Activated CD8-positive, alpha-beta T cell treated with anti-CD3 and anti-CD28 coated beads, Interleukin-2, amount 10 ng/mL, durations not matched to agents 7 days and 5 days (primary cell): ENCODE measurements around the gene NRP2. TPM values are rescaled to one million over a fixed set of nuclear protein-coding genes. Genes with fewer than 3 reads are reported as not detected.

Source experiments
- ATAC-seq: fragments of 150-1000 bp; cut with Tn5 transposase; one replicate; pipeline ENCODE4 v1.10.0; 2021; ENCODE audit warnings: moderate library complexity
- CTCF ChIA-PET: fragments of 350-600 bp; sonication (Branson Sonifier 250); formaldehyde crosslinking; loops from one replicate; lab custom pipeline; 2021; ENCODE audit warnings: antibody characterized with exemption; lab: Charles Lee
- POLR2A ChIA-PET: fragments of 350-600 bp; sonication (Branson Sonifier 250); formaldehyde crosslinking; loops from one replicate; lab custom pipeline; 2021; ENCODE audit warnings: antibody characterized with exemption; lab: Charles Lee
- DNase-seq: peaks from one replicate; pipeline ENCODE4 v3.0.0-alpha.2; 2020
- H3K27ac Mint-ChIP-seq: one replicate; pipeline ENCODE4 v1.8.0; 2021; ENCODE audit warnings: mild to moderate bottlenecking, mixed read lengths
- H3K27me3 Mint-ChIP-seq: one replicate; pipeline ENCODE4 v1.8.0; 2021; ENCODE audit warnings: low read depth, mixed read lengths
- H3K36me3 Mint-ChIP-seq: one replicate; pipeline ENCODE4 v1.8.0; 2021; ENCODE audit warnings: low read depth, mixed read lengths
- H3K4me1 Mint-ChIP-seq: one replicate; pipeline ENCODE4 v1.8.0; 2021; ENCODE audit warnings: low read depth, mixed read lengths
- H3K4me3 Mint-ChIP-seq: one replicate; pipeline ENCODE4 v1.8.0; 2021; ENCODE audit warnings: mild to moderate bottlenecking, mixed read lengths
- H3K9me3 Mint-ChIP-seq: one replicate; pipeline ENCODE4 v1.8.0; 2022; ENCODE audit warnings: mixed read lengths; ENCODE audit not compliant: insufficient read depth
- total RNA-seq, 2 experiments: library from RNA; stranded (reverse); gene quantifications; one replicate each; pipeline ENCODE4 v1.2.3, GENCODE V29; 2021

Gene NRP2
- total RNA-seq, 2 experiments from 2014 or later: 4.0 to 4.2 TPM

DNA sequence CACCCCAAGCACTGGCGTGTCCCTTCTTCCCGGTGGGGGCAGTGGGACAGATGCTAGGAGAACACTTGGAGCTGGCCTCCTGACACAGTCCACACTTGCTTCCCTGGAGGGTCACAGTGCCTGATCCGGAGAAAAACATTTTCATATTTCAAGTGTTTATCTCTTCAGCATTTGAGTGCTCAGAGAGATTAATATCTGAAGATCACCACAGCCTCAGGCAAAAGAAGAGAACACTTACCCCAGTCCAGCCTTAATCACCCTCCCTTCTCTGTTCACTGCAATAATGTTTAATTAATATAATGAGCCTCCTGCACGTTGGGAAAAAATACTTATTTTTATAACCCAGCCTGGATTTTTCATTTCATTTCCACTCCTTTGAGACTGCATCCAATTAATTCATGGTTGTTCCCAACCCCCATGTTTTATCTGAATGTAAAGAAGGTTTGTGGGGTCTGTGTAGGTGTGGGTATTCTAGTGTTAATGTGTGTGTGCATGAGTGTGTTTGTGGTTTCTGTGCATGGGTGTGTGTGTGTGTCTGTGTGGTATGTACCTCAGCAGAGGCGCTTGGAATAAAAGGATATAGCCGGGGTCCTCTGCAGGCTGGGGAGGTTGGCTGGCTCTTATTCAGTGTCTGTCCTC lies 72.1 kb downstream of the NRP2 start:
- CTCF ChIA-PET: no interaction called here
- DNase-seq (no peak), ATAC-seq (no peak)
- Mint-ChIP-seq H3K4me3 (no peak overlapping the region), H3K4me1 (no peaks in the 10 kb centered on the region), H3K27me3 (peaks cover 22% of the 10 kb centered on the region), H3K27ac (no peak overlapping the region), H3K36me3 (no peaks in the 10 kb centered on the region), H3K9me3 (no peaks in the 10 kb centered on the region)
- POLR2A ChIA-PET: no interaction called here

- H3K4me1 Mint-ChIP-seq: no peaks in the 10 kb centered on the region
- no peak overlapping the region for H3K27ac Mint-ChIP-seq
- no peak overlapping the region for H3K4me3 Mint-ChIP-seq
- H3K9me3 Mint-ChIP-seq: no peaks in the 10 kb centered on the region
- ChIA-PET CTCF (no interaction called here), POLR2A (no interaction called here)
- H3K36me3 Mint-ChIP-seq: no peaks in the 10 kb centered on the region
- peaks cover 22% of the 10 kb centered on the region for H3K27me3 Mint-ChIP-seq
- DNase-seq: no peak
- ATAC-seq: no peak
These were observed 72.6 kb downstream of the NRP2 start for GRCh38 chr2:205754924-205755321.

- H3K27me3 Mint-ChIP-seq: peaks cover 17% of the 10 kb centered on the region
- ATAC-seq (no peak), DNase-seq (no peak)
- no peaks in the 10 kb centered on the region for H3K36me3 Mint-ChIP-seq
- ChIA-PET CTCF (no interaction called here), POLR2A (no interaction called here)
- H3K27ac Mint-ChIP-seq: no peak overlapping the region
- H3K4me1 Mint-ChIP-seq: no peaks in the 10 kb centered on the region
- H3K4me3 Mint-ChIP-seq: no peak overlapping the region
- H3K9me3 Mint-ChIP-seq: no peaks in the 10 kb centered on the region
These were observed 73.6 kb downstream of the NRP2 start for GRCh38 chr2:205755923-205756322.

GRCh38 chr2:205757271-205757670 lies 75.0 kb downstream of the NRP2 start:
- H3K36me3 Mint-ChIP-seq: no peaks in the 10 kb centered on the region
- ATAC-seq: no peak
- ChIA-PET POLR2A (no interaction called here), CTCF (interaction anchor here (1.5 kb wide), 1 partner anchor 10 kb away, joined by 5 read pairs; no protein-coding TSS in a partner anchor)
- H3K4me1 Mint-ChIP-seq: no peaks in the 10 kb centered on the region
- H3K27me3 Mint-ChIP-seq: peaks cover 19% of the 10 kb centered on the region
- DNase-seq: no peak
- no peaks in the 10 kb centered on the region for H3K9me3 Mint-ChIP-seq
- H3K4me3 Mint-ChIP-seq: no peak overlapping the region
- no peak overlapping the region for H3K27ac Mint-ChIP-seq

DNA sequence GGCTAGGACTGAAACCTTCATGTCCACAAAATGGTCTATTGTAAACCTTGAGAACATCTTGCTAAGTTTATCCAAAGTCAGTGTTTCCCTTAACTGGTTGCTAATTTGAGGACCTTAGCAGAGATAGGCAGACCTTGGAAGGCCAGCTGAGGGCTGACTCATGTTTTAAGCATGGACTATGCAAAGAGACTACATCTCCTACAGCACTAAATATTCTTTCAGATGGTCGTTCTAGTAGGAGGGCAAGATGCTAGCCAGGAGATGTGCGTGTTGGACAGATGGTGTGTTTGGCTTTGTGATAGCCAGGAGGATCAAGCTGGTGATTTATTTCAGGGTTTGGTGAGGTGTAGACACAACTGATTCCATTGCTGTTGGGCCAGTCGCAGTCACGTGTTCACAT lies 75.8 kb downstream of the NRP2 start:
- Mint-ChIP-seq H3K27ac (no peak overlapping the region), H3K36me3 (no peaks in the 10 kb centered on the region), H3K9me3 (no peaks in the 10 kb centered on the region), H3K27me3 (peaks cover 16% of the 10 kb centered on the region), H3K4me3 (no peak overlapping the region), H3K4me1 (no peaks in the 10 kb centered on the region)
- ChIA-PET CTCF (interaction anchor here (1.5 kb wide), 1 partner anchor 10 kb away, joined by 5 read pairs; no protein-coding TSS in a partner anchor), POLR2A (no interaction called here)
- ATAC-seq (no peak), DNase-seq (no peak)

DNA sequence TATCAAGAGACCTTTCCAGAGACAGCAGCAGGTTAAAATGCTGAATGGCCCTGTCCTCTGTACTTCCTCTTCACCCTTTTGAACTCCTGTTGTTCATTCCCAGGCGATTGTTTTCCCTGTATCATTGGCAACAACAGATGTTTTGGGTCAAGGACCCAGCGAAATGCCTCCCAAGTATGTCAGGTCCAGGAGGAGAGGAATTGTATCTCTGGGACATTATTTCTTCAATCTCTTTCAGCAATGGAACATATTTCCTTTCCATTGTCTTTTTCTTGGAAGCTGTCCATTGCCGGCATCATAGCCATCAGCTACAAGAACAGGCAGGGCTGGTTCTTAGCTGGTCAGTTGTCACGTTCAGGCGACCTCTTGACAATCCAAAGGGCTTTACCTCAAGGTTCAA lies 76.2 kb downstream of the NRP2 start:
- DNase-seq: no peak
- ChIA-PET POLR2A (no interaction called here), CTCF (no interaction called here)
- no peaks in the 10 kb centered on the region for H3K36me3 Mint-ChIP-seq
- no peaks in the 10 kb centered on the region for H3K4me1 Mint-ChIP-seq
- H3K4me3 Mint-ChIP-seq: no peak overlapping the region
- peaks cover 16% of the 10 kb centered on the region for H3K27me3 Mint-ChIP-seq
- H3K27ac Mint-ChIP-seq: no peak overlapping the region
- no peak for ATAC-seq
- no peaks in the 10 kb centered on the region for H3K9me3 Mint-ChIP-seq

DNA sequence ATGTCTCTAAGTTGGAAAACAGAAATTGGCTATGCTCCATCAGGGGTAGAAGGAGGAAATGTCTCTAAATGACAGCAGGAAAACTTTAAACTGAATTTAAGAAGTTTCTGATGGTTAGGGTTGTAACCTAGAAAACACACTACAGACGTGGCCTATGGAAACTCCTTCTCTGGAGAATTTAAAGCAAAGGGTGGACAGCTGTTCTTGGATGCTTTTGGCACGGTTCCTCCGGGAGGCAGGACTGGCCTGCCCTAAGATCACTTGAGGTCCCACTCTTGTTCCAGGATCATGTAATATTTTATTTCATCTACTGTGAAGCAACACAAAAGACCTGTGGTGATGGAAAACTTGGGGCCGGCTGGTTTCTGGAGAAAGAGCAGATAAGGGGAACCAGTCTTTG lies 77.0 kb downstream of the NRP2 start:
- H3K27ac Mint-ChIP-seq: no peak overlapping the region
- H3K36me3 Mint-ChIP-seq: no peaks in the 10 kb centered on the region
- H3K4me1 Mint-ChIP-seq: no peaks in the 10 kb centered on the region
- DNase-seq: no peak
- ChIA-PET POLR2A (no interaction called here), CTCF (no interaction called here)
- H3K9me3 Mint-ChIP-seq: no peaks in the 10 kb centered on the region
- H3K27me3 Mint-ChIP-seq: peaks cover 16% of the 10 kb centered on the region
- H3K4me3 Mint-ChIP-seq: no peak overlapping the region
- ATAC-seq: no peak

- Mint-ChIP-seq H3K4me1 (no peaks in the 10 kb centered on the region), H3K9me3 (no peaks in the 10 kb centered on the region), H3K4me3 (no peak overlapping the region), H3K27me3 (peaks cover 17% of the 10 kb centered on the region), H3K27ac (no peak overlapping the region), H3K36me3 (no peaks in the 10 kb centered on the region)
- DNase-seq (no peak), ATAC-seq (no peak)
- CTCF ChIA-PET: no interaction called here
- POLR2A ChIA-PET: no interaction called here
These were observed 77.4 kb downstream of the NRP2 start for GRCh38 chr2:205759732-205760131.

GRCh38 chr2:205760157-205760556 lies 77.9 kb downstream of the NRP2 start:
- no peak overlapping the region for H3K4me3 Mint-ChIP-seq
- no peaks in the 10 kb centered on the region for H3K4me1 Mint-ChIP-seq
- ChIA-PET POLR2A (no interaction called here), CTCF (no interaction called here)
- no peaks in the 10 kb centered on the region for H3K9me3 Mint-ChIP-seq
- H3K36me3 Mint-ChIP-seq: no peaks in the 10 kb centered on the region
- DNase-seq (no peak), ATAC-seq (no peak)
- no peak overlapping the region for H3K27ac Mint-ChIP-seq
- peaks cover 19% of the 10 kb centered on the region for H3K27me3 Mint-ChIP-seq

DNA sequence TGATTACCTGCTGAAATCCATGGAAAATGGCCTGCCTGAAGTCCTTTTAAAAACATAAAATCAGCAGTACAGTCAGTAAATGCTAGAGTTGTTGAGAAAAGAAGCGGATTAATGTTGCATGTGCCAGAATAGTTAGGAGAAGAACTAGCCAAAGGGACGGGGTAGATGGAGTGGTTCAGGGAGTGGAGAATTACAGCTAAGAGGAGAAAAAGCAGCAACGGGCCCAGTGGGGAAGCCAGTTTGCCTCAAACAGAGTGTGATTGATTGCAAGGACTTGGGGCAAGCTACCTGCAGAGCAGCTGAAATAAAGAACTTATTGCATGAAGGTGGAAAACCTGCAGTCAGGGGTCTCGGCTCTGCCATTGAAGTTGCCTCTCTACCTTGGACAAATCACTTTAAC lies 79.1 kb downstream of the NRP2 start:
- peaks cover 24% of the 10 kb centered on the region for H3K27me3 Mint-ChIP-seq
- no peak overlapping the region for H3K27ac Mint-ChIP-seq
- no peaks in the 10 kb centered on the region for H3K9me3 Mint-ChIP-seq
- ChIA-PET CTCF (interaction anchor here (1.2 kb wide), 1 partner anchor 49 kb away, joined by 3 read pairs; no protein-coding TSS in a partner anchor), POLR2A (no interaction called here)
- DNase-seq (no peak), ATAC-seq (no peak)
- H3K36me3 Mint-ChIP-seq: no peaks in the 10 kb centered on the region
- H3K4me1 Mint-ChIP-seq: no peaks in the 10 kb centered on the region
- H3K4me3 Mint-ChIP-seq: no peak overlapping the region

DNA sequence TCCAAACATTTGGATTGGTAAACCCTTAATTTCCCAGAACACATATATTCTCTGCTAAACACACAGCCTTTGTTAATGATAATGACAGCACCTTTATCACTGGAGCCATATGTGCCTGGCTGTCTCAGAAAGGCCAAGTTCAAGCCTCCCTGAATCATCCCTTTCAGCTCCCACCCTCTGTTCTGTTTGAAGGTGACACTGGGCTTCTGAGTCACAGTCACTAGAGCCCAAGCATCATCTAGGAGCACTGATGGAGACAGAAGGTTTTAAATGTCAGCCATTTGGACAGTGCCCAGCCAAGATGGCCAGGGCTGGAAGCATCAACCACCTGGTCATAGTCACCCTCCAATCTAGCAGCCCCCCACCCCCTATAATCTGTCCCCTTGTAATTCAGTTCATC lies 80.6 kb downstream of the NRP2 start:
- Mint-ChIP-seq H3K4me1 (no peaks in the 10 kb centered on the region), H3K27me3 (peaks cover 17% of the 10 kb centered on the region), H3K9me3 (no peaks in the 10 kb centered on the region), H3K4me3 (no peak overlapping the region), H3K27ac (no peak overlapping the region), H3K36me3 (no peaks in the 10 kb centered on the region)
- DNase-seq (no peak), ATAC-seq (no peak)
- CTCF ChIA-PET: no interaction called here
- POLR2A ChIA-PET: no interaction called here

DNA sequence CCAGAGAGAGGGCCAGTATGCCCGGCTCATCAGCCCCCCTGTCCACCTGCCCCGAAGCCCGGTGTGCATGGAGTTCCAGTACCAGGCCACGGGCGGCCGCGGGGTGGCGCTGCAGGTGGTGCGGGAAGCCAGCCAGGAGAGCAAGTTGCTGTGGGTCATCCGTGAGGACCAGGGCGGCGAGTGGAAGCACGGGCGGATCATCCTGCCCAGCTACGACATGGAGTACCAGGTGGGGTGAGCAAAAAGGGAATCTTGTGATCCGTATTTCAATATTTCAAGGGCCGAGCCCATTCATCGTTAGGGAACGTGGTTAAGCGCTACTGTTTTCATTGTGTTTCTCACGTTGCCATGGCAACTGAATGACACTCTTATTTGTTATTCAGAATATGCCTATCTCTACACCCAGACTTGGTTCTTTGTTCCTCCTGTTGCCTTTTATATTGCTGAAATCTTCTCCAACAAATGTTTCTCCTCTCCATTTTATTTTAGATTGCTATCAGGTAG lies 81.5 kb downstream of the NRP2 start:
- ChIA-PET POLR2A (no interaction called here), CTCF (no interaction called here)
- Mint-ChIP-seq H3K4me1 (no peaks in the 10 kb centered on the region), H3K4me3 (no peak overlapping the region), H3K27me3 (peaks cover 17% of the 10 kb centered on the region), H3K9me3 (no peaks in the 10 kb centered on the region), H3K27ac (no peak overlapping the region), H3K36me3 (no peaks in the 10 kb centered on the region)
- no peak for DNase-seq
- peak; percentile 43 for ATAC-seq
